HepG2 (cell line): ENCODE results near the gene GSK3B. TPM values are rescaled to one million over a fixed set of nuclear protein-coding genes. Genes with fewer than 3 reads are reported as not detected.
A peak's percentile ranks its signal among the peaks of the same experiment; 100 is the strongest.

Experiments
- ATAC-seq: fragments of 200-7000 bp; cut with Tn5 transposase; 3 replicates; pipeline ENCODE4 v1.9.1; 2020; ENCODE audit warnings: mild to moderate bottlenecking, moderate library complexity
- BruUV-seq: library from RNA; stranded (reverse); fragments of 400-500 nt; replicated peaks from 2 replicates; lab custom pipeline; 2021; lab: Mats Ljungman, UMichigan
- CTCF ChIA-PET: fragments of 300-600 bp; formaldehyde crosslinking; extraction: SDS; loops from one replicate; lab custom pipeline; 2021; ENCODE audit warnings: low total read pairs, inconsistent platforms, low intra/inter-chr PET ratio; lab: Yijun Ruan, JAX
- POLR2A ChIA-PET: fragments of 350-600 bp; sonication (Branson Sonifier 250); formaldehyde crosslinking; loops from one replicate; lab custom pipeline; 2020; ENCODE audit warnings: antibody characterized with exemption, inconsistent platforms; lab: Yijun Ruan, JAX
- DNase-seq: peaks from one replicate; pipeline ENCODE4 v3.0.0-alpha.2; 2015; ENCODE audit warnings: low spot score
- FAIRE-seq: peaks from 3 replicates; lab custom pipeline; 2011; peaks lifted over from hg19 to GRCh38; lab: Jason Lieb, UNC
- H2AFZ ChIP-seq: one replicate; pipeline ENCODE4 v1.6.1; 2011; ENCODE audit warnings: low read length, inconsistent platforms
- H3K27ac ChIP-seq: fragments of 300-600 bp; 3 replicates; pipeline ENCODE4 v1.8.0; 2011; ENCODE audit warnings: mixed run types, mild to moderate bottlenecking, mixed read lengths, low read length, inconsistent platforms; ENCODE audit not compliant: insufficient read depth; ENCODE audit errors: extremely low read length
- H3K27me3 ChIP-seq, 2 experiments: fragments of 200-600 bp in 1 of 2; 2 replicates in 1 of 2; 3 replicates in 1 of 2; pipeline versions ENCODE4 v1.6.0 to v1.8.0; 2011; ENCODE audit warnings: low read length in 2 of 2, mild to moderate bottlenecking in 2 of 2, moderate library complexity in 2 of 2, inconsistent platforms in 1 of 2; ENCODE audit not compliant: insufficient read depth in 2 of 2, control insufficient read depth in 1 of 2
- H3K36me3 ChIP-seq, 2 experiments: fragments of 200-600 bp in 1 of 2; replicated peaks in 1 of 2; 2 replicates in 1 of 2; 3 replicates in 1 of 2; pipeline versions ENCODE4 v1.5.1 to v1.8.0; 2011; ENCODE audit warnings: low read length in 2 of 2, inconsistent platforms in 1 of 2; ENCODE audit not compliant: insufficient read depth in 2 of 2, control insufficient read depth in 1 of 2
- H3K4me1 ChIP-seq: 2 replicates; pipeline ENCODE4 v1.5.1; 2012; ENCODE audit warnings: low read length, inconsistent platforms; ENCODE audit not compliant: insufficient read depth
- H3K4me2 ChIP-seq: 2 replicates; pipeline ENCODE4 v1.6.0; 2011; ENCODE audit warnings: low read depth, low read length, inconsistent platforms
- H3K4me3 ChIP-seq, 3 experiments: fragments of 200-600 bp in 1 of 3; sonication (generic), shearing (Covaris generic) in 1 of 3; replicated peaks in 1 of 3; 2 replicates each; pipeline ENCODE4 v1.5.1; 2011 to 2016; ENCODE audit warnings: low read length in 3 of 3, inconsistent platforms in 2 of 3, low read depth in 2 of 3, mild to moderate bottlenecking in 2 of 3, control low read depth in 1 of 3, mixed read lengths in 1 of 3; ENCODE audit not compliant: insufficient read depth in 1 of 3
- H3K79me2 ChIP-seq: one replicate; pipeline ENCODE4 v1.6.1; 2011; ENCODE audit warnings: low read length, inconsistent platforms; ENCODE audit not compliant: insufficient read depth
- H3K9ac ChIP-seq: 2 replicates; pipeline ENCODE4 v1.6.0; 2011; ENCODE audit warnings: mild to moderate bottlenecking, low read depth, low read length, inconsistent platforms; ENCODE audit not compliant: insufficient read depth
- H3K9me3 ChIP-seq: 2 replicates; pipeline ENCODE4 v1.5.1; 2012; ENCODE audit warnings: mild to moderate bottlenecking, low read length
- H4K20me1 ChIP-seq: 2 replicates; pipeline ENCODE4 v1.6.0; 2011; ENCODE audit warnings: inconsistent platforms, mild to moderate bottlenecking, low read length, moderate library complexity; ENCODE audit not compliant: insufficient read depth
- RFX5 ChIP-seq: IDR thresholded peaks from 2 replicates; pipeline ENCODE4 v1.6.1; 2011; ENCODE audit warnings: low read depth, low read length, improper control_type of control experiment
- STAG1 ChIP-seq: sonication (generic); formaldehyde crosslinking; IDR thresholded peaks from 2 replicates; pipeline ENCODE4 v1.4.0; 2020; ENCODE audit warnings: missing genetic modification reagents
- WGBS: methylation state at CpG from one replicate; pipeline ENCODE4 v1.1.6; 2017; ENCODE audit warnings: low lambda C conversion rate; 5-methylcytosine and 5-hydroxymethylcytosine counted together
- in situ Hi-C: cut with HindIII; loops from 2 replicates; pipeline ENCODE4 v1.10.0; 2017; ENCODE audit warnings: low pct_unique_long_range_greater_than_20kb; ENCODE audit not compliant: extremely low pct_ligation_motif_present
- intact Hi-C: fragments of 100-400 bp; cut with micrococcal nuclease; formaldehyde crosslinking; loops from one replicate; pipeline ENCODE4 v1.10.0; 2022; ENCODE audit not compliant: unreplicated experiment
- polyA plus RNA-seq, 8 experiments: library from polyadenylated mRNA; depleted of rRNA in 3 of 8; stranded (reverse) in 7 of 8; unstranded in 1 of 8; fragments of >200 nt; fragmentation: Illumina TruSeq in 4 of 8; extraction: Trizol in 4 of 8; gene quantifications; 2 replicates each; pipeline versions ENCODE4 v1.2.1 to v1.2.3, GENCODE V29; 2011 to 2016; ENCODE audit warnings: low read depth in 4 of 8, missing spikeins in 1 of 8, mixed read lengths in 1 of 8; ENCODE audit not compliant: insufficient read depth in 1 of 8
- total RNA-seq, 5 experiments: library from RNA; depleted of rRNA; stranded (reverse); fragments of >200 nt; fragmentation: Illumina TruSeq; extraction: Trizol; gene quantifications; 2 replicates each; pipeline ENCODE4 v1.2.3, GENCODE V29; 2016; ENCODE audit warnings: low read depth in 1 of 5
- TF ChIP-seq, protein P1 (sequence below): IDR thresholded peaks from 2 replicates; pipeline ENCODE4 v1.6.1; 2018; ENCODE audit warnings: missing genetic modification reagents, mild to moderate bottlenecking, missing compliant biosample characterization
- TF ChIP-seq, protein P2 (sequence below): sonication (generic); formaldehyde crosslinking; IDR thresholded peaks from 2 replicates; pipeline ENCODE4 v1.5.0; 2020; ENCODE audit warnings: mild to moderate bottlenecking, missing genetic modification reagents, moderate library complexity
- TF ChIP-seq, protein P3 (sequence below): sonication (generic); formaldehyde crosslinking; IDR thresholded peaks from 2 replicates; pipeline ENCODE4 v1.4.0; 2020; ENCODE audit warnings: missing genetic modification reagents, borderline replicate concordance

GSK3B gene
- total and polyA plus RNA-seq, 2 of the 13 experiments (the other 11 are each of a cell fraction or from before 2014, with no cell fraction given): 22.3 to 30.1 TPM

DNA sequence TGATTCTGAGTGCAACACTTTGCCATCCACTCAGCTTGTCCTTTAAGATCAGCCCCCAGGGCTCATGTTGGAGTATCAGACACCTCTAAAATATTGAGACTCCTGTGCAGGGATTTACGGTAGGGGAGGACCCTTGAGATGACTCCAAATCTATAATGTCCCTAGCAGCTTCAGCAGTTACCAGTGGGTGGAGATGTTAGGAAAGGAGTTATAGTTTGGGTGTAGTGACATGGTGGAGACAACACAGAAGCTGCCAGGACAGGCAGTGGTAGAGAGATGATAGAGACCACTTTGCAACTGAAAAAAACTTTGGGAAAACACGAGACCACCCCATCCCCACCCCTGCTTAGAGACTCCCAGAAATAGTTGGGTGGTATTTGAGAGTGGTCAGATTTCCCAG, 43.3 kb upstream of the GSK3B start:
- no peaks in the 10 kb centered on the region for H3K4me1 ChIP-seq
- no peaks in the 10 kb centered on the region for H3K9me3 ChIP-seq
- ChIA-PET POLR2A (no interaction called here), CTCF (no interaction called here)
- H3K79me2 ChIP-seq: no peaks in the 10 kb centered on the region
- in situ Hi-C loops: no loop called here
- no peak overlapping the region for H3K9ac ChIP-seq
- peak; percentile 71 for ATAC-seq
- H4K20me1 ChIP-seq: no peaks in the 10 kb centered on the region
- BruUV-seq: no TSS peak
- WGBS: 25% methylated on average over 2 of the region's 2 CpGs
- H3K4me3 ChIP-seq: no peak overlapping the region
- H2AFZ ChIP-seq: no peak overlapping the region
- TF ChIP-seq, protein P1, sequence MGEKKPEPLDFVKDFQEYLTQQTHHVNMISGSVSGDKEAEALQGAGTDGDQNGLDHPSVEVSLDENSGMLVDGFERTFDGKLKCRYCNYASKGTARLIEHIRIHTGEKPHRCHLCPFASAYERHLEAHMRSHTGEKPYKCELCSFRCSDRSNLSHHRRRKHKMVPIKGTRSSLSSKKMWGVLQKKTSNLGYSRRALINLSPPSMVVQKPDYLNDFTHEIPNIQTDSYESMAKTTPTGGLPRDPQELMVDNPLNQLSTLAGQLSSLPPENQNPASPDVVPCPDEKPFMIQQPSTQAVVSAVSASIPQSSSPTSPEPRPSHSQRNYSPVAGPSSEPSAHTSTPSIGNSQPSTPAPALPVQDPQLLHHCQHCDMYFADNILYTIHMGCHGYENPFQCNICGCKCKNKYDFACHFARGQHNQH (CRISPR knock-in tag): no peak
- TF ChIP-seq RFX5: no peak
- peak; percentile 31 for TF ChIP-seq STAG1
- TF ChIP-seq, protein P2, sequence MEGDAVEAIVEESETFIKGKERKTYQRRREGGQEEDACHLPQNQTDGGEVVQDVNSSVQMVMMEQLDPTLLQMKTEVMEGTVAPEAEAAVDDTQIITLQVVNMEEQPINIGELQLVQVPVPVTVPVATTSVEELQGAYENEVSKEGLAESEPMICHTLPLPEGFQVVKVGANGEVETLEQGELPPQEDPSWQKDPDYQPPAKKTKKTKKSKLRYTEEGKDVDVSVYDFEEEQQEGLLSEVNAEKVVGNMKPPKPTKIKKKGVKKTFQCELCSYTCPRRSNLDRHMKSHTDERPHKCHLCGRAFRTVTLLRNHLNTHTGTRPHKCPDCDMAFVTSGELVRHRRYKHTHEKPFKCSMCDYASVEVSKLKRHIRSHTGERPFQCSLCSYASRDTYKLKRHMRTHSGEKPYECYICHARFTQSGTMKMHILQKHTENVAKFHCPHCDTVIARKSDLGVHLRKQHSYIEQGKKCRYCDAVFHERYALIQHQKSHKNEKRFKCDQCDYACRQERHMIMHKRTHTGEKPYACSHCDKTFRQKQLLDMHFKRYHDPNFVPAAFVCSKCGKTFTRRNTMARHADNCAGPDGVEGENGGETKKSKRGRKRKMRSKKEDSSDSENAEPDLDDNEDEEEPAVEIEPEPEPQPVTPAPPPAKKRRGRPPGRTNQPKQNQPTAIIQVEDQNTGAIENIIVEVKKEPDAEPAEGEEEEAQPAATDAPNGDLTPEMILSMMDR (CRISPR knock-in tag): peak; percentile 36
- TF ChIP-seq, protein P3, sequence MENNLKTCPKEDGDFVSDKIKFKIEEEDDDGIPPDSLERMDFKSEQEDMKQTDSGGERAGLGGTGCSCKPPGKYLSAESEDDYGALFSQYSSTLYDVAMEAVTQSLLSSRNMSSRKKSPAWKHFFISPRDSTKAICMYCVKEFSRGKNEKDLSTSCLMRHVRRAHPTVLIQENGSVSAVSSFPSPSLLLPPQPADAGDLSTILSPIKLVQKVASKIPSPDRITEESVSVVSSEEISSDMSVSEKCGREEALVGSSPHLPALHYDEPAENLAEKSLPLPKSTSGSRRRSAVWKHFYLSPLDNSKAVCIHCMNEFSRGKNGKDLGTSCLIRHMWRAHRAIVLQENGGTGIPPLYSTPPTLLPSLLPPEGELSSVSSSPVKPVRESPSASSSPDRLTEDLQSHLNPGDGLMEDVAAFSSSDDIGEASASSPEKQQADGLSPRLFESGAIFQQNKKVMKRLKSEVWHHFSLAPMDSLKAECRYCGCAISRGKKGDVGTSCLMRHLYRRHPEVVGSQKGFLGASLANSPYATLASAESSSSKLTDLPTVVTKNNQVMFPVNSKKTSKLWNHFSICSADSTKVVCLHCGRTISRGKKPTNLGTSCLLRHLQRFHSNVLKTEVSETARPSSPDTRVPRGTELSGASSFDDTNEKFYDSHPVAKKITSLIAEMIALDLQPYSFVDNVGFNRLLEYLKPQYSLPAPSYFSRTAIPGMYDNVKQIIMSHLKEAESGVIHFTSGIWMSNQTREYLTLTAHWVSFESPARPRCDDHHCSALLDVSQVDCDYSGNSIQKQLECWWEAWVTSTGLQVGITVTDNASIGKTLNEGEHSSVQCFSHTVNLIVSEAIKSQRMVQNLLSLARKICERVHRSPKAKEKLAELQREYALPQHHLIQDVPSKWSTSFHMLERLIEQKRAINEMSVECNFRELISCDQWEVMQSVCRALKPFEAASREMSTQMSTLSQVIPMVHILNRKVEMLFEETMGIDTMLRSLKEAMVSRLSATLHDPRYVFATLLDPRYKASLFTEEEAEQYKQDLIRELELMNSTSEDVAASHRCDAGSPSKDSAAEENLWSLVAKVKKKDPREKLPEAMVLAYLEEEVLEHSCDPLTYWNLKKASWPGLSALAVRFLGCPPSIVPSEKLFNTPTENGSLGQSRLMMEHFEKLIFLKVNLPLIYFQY (CRISPR knock-in tag): no peak
- no peak for DNase-seq
- intact Hi-C loops: loop anchor here (10.0 kb wide), 1 partner anchor 57 kb away; no protein-coding TSS in a partner anchor
- H3K4me2 ChIP-seq: no peak overlapping the region
- FAIRE-seq: no peak
- H3K27ac ChIP-seq: no peak overlapping the region
- H3K36me3 ChIP-seq: no peaks in the 10 kb centered on the region
- no peaks in the 10 kb centered on the region; a peak in 1 of 5 replicates for H3K27me3 ChIP-seq
